Smooth muscle cell (in vitro differentiated cells): ENCODE data around the gene CADPS. TPM values are rescaled to one million over a fixed set of nuclear protein-coding genes. Genes with fewer than 3 reads are reported as not detected.

ENCODE experiments used
- DNase-seq: peaks from one replicate; lab custom pipeline; 2025; ENCODE audit not compliant: unreplicated experiment; lab: John Stamatoyannopoulos, UW
- H2AFZ ChIP-seq: fragments of 200-600 bp; sonication (generic); 2 replicates; pipeline ENCODE4 v1.6.0; 2016; ENCODE audit warnings: antibody characterized with exemption, low read depth, mild to moderate bottlenecking
- H3F3A ChIP-seq: fragments of 200-600 bp; sonication (generic); 2 replicates; pipeline ENCODE4 v1.6.0; 2017; ENCODE audit warnings: antibody characterized with exemption, low read depth
- H3K27ac ChIP-seq: fragments of 200-600 bp; sonication (generic); 2 replicates; pipeline ENCODE4 v1.5.1; 2016; ENCODE audit warnings: low read depth, mild to moderate bottlenecking
- H3K27me3 ChIP-seq: fragments of 200-600 bp; sonication (generic); 2 replicates; pipeline ENCODE4 v1.6.1; 2016; ENCODE audit warnings: low read depth, mild to moderate bottlenecking
- H3K36me3 ChIP-seq: fragments of 200-600 bp; sonication (generic); 2 replicates; pipeline ENCODE4 v1.5.1; 2016; ENCODE audit warnings: low read depth
- H3K4me1 ChIP-seq: fragments of 200-600 bp; sonication (generic); 2 replicates; pipeline ENCODE4 v1.5.1; 2016; ENCODE audit warnings: low read depth
- H3K4me2 ChIP-seq: fragments of 200-600 bp; sonication (generic); 2 replicates; pipeline ENCODE4 v1.6.0; 2016; ENCODE audit warnings: mild to moderate bottlenecking
- H3K4me3 ChIP-seq: fragments of 200-600 bp; sonication (generic); 2 replicates; pipeline ENCODE4 v1.5.1; 2016; ENCODE audit warnings: mild to moderate bottlenecking
- H3K79me2 ChIP-seq: fragments of 200-600 bp; sonication (generic); 2 replicates; pipeline ENCODE4 v1.6.0; 2016; ENCODE audit warnings: low read depth, mild to moderate bottlenecking
- H3K9ac ChIP-seq: fragments of 200-600 bp; sonication (generic); 2 replicates; pipeline ENCODE4 v1.6.0; 2016; ENCODE audit warnings: low read depth
- H3K9me3 ChIP-seq: fragments of 200-600 bp; sonication (generic); replicated peaks from 2 replicates; pipeline ENCODE4 v1.5.1; 2016; ENCODE audit warnings: low read depth
- H4K20me1 ChIP-seq: fragments of 200-600 bp; sonication (generic); 2 replicates; pipeline ENCODE4 v1.6.0; 2016; ENCODE audit warnings: low read depth
- WGBS: methylation state at CpG from one replicate; pipeline ENCODE4 v1.1.7; 2016; ENCODE audit warnings: low lambda C conversion rate; 5-methylcytosine and 5-hydroxymethylcytosine counted together
- polyA plus RNA-seq: library from polyadenylated mRNA; unstranded; fragments of >200 nt; fragmentation: Nextera tagmentation; extraction: Ambion mirVana; gene quantifications from 2 replicates; pipeline ENCODE4 v1.2.1, GENCODE V29; 2016
- total RNA-seq: library from RNA; depleted of rRNA; stranded (reverse); fragments of >200 nt; gene quantifications from 2 replicates; pipeline ENCODE4 v1.2.3, GENCODE V29; 2014
- TF ChIP-seq, protein P1 (sequence below): fragments of 200-600 bp; sonication (generic); IDR thresholded peaks from 2 replicates; pipeline ENCODE4 v1.5.1; 2017; ENCODE audit warnings: borderline replicate concordance, mild to moderate bottlenecking, antibody characterized with exemption; ENCODE audit not compliant: insufficient read depth, poor library complexity, severe bottlenecking

CADPS gene
- total and polyA plus RNA-seq, 2 experiments from 2014 or later, result 4.4 to 38.4 TPM

DNA sequence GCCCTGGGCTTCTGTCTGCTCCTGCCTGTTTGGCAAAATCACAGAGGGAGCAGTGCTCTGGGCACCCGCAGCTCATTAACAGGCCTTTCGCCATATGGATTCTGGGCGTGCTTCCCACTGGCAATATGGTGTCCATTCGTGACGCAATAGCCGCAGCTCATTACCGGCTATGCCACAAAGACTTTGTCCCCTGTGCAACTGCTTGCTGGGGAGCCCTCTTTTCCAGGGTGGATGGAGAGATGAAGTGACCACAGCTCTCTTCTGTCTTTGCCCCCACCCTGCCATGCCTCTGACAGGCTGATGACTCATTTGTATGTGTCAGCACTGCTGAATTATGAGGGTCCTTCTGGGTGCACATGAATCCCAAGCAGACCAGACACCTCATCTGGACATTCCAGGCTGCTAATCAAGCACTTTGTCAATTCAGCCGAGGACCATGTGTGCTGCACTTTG is 287.6 kb downstream of the CADPS start:
- DNase-seq, result no peak

DNA sequence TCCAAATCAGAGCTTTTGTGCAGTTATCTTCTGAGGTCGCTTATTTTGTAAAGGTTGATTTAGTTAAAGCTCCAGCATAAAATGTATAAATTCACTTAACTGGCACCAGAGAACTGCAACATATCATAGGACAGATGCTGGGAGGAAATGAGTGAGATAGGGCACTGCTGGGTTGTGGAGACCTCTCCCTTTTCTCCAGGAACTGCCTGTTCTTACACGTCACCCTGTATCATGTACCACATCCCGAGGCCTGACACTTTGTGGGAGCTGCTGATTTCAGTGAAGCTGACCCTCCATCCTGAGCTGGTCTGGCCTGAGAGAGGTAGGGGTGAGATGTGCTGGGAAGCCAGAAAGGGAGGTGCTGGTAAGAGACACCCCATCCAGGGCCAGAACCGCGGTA is 288.0 kb downstream of the CADPS start:
- Histone ChIP-seq H3K36me3 (no peaks in the 10 kb centered on the region), H3K9ac (no peak overlapping the region), H3K79me2 (no peaks in the 10 kb centered on the region), H3K4me2 (no peak overlapping the region), H4K20me1 (no peaks in the 10 kb centered on the region), H3K4me3 (no peak overlapping the region), H3K9me3 (no peaks in the 10 kb centered on the region), H3F3A (peaks cover 9% of the 10 kb centered on the region), H3K27me3 (no peaks in the 10 kb centered on the region), H3K4me1 (no peaks in the 10 kb centered on the region), H2AFZ (no peak overlapping the region), H3K27ac (peak overlapping the region; percentile 50)
- TF ChIP-seq, protein P1, sequence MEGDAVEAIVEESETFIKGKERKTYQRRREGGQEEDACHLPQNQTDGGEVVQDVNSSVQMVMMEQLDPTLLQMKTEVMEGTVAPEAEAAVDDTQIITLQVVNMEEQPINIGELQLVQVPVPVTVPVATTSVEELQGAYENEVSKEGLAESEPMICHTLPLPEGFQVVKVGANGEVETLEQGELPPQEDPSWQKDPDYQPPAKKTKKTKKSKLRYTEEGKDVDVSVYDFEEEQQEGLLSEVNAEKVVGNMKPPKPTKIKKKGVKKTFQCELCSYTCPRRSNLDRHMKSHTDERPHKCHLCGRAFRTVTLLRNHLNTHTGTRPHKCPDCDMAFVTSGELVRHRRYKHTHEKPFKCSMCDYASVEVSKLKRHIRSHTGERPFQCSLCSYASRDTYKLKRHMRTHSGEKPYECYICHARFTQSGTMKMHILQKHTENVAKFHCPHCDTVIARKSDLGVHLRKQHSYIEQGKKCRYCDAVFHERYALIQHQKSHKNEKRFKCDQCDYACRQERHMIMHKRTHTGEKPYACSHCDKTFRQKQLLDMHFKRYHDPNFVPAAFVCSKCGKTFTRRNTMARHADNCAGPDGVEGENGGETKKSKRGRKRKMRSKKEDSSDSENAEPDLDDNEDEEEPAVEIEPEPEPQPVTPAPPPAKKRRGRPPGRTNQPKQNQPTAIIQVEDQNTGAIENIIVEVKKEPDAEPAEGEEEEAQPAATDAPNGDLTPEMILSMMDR, result no peak
- 82% methylated on average over 5 of the region's 5 CpGs for WGBS
- DNase-seq, result no peak

More for the DNA sequence above, 287.6 kb downstream of the CADPS start:
- TF ChIP-seq, protein P1, result no peak
- no peaks in the 10 kb centered on the region for H3K27me3 ChIP-seq
- H3K27ac ChIP-seq, result peak overlapping the region; percentile 61
- 69% methylated on average over 8 of the region's 8 CpGs for WGBS
- no peak overlapping the region for H2AFZ ChIP-seq
- no peaks in the 10 kb centered on the region for H3K79me2 ChIP-seq
- H3K9ac ChIP-seq, result no peak overlapping the region
- H4K20me1 ChIP-seq, result no peaks in the 10 kb centered on the region
- peak overlapping the region; percentile 37 for H3K4me2 ChIP-seq
- H3K9me3 ChIP-seq, result no peaks in the 10 kb centered on the region
- no peaks in the 10 kb centered on the region for H3K36me3 ChIP-seq
- H3F3A ChIP-seq, result peaks cover 9% of the 10 kb centered on the region
- H3K4me1 ChIP-seq, result no peaks in the 10 kb centered on the region
- H3K4me3 ChIP-seq, result no peak overlapping the region

DNA sequence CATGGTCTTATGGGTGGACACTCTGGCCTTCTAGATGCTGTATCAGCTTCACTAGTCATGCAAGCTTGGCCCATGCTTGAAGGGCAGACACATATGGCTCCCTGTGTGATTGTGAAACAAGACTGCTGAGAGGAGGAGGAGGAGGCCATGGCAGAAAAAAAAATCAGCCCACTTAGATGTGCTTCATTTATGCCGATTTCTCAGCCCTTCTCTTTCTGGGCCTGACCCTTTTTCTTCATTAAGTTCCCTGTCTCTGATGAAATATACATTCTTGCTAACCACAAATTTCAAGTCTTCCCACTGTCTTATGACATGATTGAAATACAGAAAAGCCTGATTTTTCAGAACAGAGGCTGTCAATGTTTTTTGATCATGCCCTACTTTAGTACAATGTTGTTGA is 288.9 kb downstream of the CADPS start:
- H3K4me3 ChIP-seq, result no peak overlapping the region
- H3K36me3 ChIP-seq, result no peaks in the 10 kb centered on the region
- no peaks in the 10 kb centered on the region for H4K20me1 ChIP-seq
- TF ChIP-seq, protein P1, result no peak
- DNase-seq, result no peak
- WGBS, result 32% methylated on average over 1 of the region's 1 CpG
- H2AFZ ChIP-seq, result peak overlapping the region; percentile 63
- H3K27me3 ChIP-seq, result no peaks in the 10 kb centered on the region
- H3K9ac ChIP-seq, result no peak overlapping the region
- peak overlapping the region; percentile 57 for H3K4me2 ChIP-seq
- H3K79me2 ChIP-seq, result no peaks in the 10 kb centered on the region
- no peaks in the 10 kb centered on the region for H3K9me3 ChIP-seq
- H3F3A ChIP-seq, result peaks cover 9% of the 10 kb centered on the region
- peak overlapping the region; percentile 68 for H3K27ac ChIP-seq
- H3K4me1 ChIP-seq, result no peaks in the 10 kb centered on the region

DNA sequence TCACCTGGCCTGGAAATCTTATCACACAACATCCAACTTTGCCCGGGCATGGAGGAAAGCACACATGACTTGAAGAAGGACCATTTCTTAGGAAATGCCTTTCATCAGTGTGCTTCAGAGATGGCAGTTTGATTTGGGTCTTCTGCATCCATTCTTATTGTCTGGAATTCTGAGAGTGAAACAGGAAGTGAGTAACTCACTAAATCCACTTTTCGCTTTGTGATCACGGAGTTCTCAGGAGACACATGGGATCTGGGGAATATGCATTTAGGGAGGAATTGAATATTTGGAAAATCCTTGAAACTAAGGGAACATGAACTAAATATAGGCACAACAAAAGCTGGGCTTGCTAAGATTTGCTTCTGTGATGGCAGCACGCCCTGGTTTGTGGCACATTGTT is 289.4 kb downstream of the CADPS start:
- H3K79me2 ChIP-seq, result no peaks in the 10 kb centered on the region
- no peak for DNase-seq
- no peak overlapping the region for H3K9ac ChIP-seq
- H3K27ac ChIP-seq, result peak overlapping the region; percentile 68
- no peaks in the 10 kb centered on the region for H3K9me3 ChIP-seq
- H3K36me3 ChIP-seq, result no peaks in the 10 kb centered on the region
- H2AFZ ChIP-seq, result peak overlapping the region; percentile 63
- peaks cover 9% of the 10 kb centered on the region for H3F3A ChIP-seq
- no peaks in the 10 kb centered on the region for H4K20me1 ChIP-seq
- H3K4me3 ChIP-seq, result no peak overlapping the region
- WGBS, result 70% methylated on average over 4 of the region's 4 CpGs
- no peaks in the 10 kb centered on the region for H3K27me3 ChIP-seq
- TF ChIP-seq, protein P1, result no peak
- H3K4me2 ChIP-seq, result peak overlapping the region; percentile 57
- no peaks in the 10 kb centered on the region for H3K4me1 ChIP-seq
